ENCODE measurements around the gene EEA1.
"Not testable (repeated sequence)": the region's sequence is repeated elsewhere in the genome, so short reads cannot be mapped to it uniquely, and the experiment has no call there.

The EEA1 gene

DNA sequence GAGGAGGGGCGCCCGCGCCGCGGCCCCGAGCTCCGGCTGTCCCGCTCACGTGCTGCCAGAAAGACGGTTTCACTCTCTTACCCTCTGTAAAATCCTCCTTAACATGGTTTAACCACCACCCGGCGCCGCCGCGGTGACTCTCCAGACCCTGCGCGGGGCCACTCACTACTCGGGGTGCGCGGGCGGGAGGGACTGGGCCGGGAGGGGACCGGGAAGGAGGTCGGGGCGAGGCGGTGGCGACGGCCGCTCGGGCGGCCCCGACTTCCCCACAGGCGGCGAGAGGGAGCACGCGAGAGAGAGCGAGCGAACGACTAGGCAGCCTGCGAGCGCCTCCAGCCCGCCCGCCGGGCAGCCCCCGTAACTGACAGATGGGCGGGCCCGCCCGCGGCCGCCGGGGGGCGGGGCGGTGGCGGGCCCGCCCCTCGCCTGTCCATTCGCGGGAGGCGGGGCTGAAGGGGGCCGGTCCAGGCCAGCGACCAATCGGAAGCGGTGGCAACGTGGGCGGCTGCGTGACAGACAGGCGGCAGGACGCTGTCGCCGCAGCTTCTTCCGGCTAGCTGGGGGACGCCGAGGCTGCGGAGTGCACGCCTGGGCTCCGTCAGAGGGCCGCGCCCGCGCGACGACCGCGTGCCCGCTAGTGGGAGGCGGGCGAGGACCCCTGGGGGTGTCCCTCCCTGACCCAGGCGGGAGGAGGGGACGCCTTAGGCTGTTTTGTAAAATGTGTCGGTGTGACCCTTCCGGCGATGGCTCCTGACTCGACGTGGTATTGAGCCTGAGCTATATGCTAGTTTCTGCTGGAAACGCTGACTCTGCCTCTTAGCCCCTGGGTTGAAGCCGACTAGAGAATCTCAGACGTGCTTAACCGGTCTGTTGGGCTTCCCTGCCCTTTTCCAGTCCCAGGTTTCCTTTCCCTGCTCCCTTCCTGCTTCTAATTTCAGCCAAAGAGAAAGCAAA, at the start of gene EEA1:
TSS of gene EEA1 (minus strand) at position 334 of the 954 bp plus-strand sequence. CDS start at position 105, 229 bp downstream.
- Mint-ChIP-seq H3K4me3 (peak within 1 kb of the TSS; percentile 90), H3K27me3 (no peaks in the 10 kb centered on the region), H3K36me3 (no peaks in the 10 kb centered on the region), H3K4me1 (peaks cover 22% of the 10 kb centered on the region), H3K9me3 (no peaks in the 10 kb centered on the region), H3K27ac (peak within 1 kb of the TSS; percentile 94)
- peak; percentile 85 to 90 for DNase-seq (ENCODE audit: low spot score in 2 of 2)
- peak; percentile 79 for ATAC-seq (ENCODE audit: low read depth)

GRCh38 chr12:92978607-92979006, 49.5 kb upstream of the EEA1 start:
- no peak for DNase-seq (ENCODE audit: low spot score in 2 of 2)

GRCh38 chr12:92977326-92977725, 48.2 kb upstream of the EEA1 start:
- Mint-ChIP-seq H3K4me3 (peak overlapping the region; percentile 1), H3K4me1 (peaks cover 30% of the 10 kb centered on the region), H3K27me3 (no peaks in the 10 kb centered on the region), H3K27ac (peak overlapping the region; percentile 85), H3K9me3 (peaks cover 5% of the 10 kb centered on the region), H3K36me3 (peaks cover 19% of the 10 kb centered on the region)
- peak; percentile 21 for ATAC-seq (ENCODE audit: low read depth)
- no peak for DNase-seq (ENCODE audit: low spot score in 2 of 2)

More at GRCh38 chr12:92978607-92979006, 49.5 kb upstream of the EEA1 start:
- no peaks in the 10 kb centered on the region for H3K27me3 Mint-ChIP-seq
- H3K27ac Mint-ChIP-seq, result peak overlapping the region; percentile 85
- peaks cover 23% of the 10 kb centered on the region for H3K4me1 Mint-ChIP-seq
- peak overlapping the region; percentile 24 for H3K4me3 Mint-ChIP-seq
- peaks cover 16% of the 10 kb centered on the region for H3K36me3 Mint-ChIP-seq
- H3K9me3 Mint-ChIP-seq, result peaks cover 7% of the 10 kb centered on the region
- peak; percentile 85 for ATAC-seq (ENCODE audit: low read depth)

DNA sequence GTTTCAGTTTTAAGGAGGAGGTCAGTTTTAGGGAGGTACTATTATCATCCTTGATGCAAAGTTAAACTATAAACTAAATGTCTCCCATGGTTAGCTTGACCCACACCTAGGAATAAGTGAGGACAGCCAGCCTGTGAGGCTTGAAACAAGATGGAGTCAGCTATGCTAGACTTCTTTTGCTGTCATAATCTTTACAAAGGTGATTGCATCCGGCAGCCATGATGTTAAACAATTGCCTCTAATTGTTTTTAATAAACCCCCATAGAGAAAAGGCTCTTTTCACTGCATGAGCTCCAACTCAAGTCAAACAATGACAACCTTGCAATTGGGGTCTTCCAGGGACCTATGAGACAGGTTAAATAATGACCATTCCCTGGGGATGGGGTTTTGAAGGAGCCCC, 45.7 kb upstream of the EEA1 start:
- H3K4me1 Mint-ChIP-seq, result peaks cover 44% of the 10 kb centered on the region
- H3K9me3 Mint-ChIP-seq, result no peaks in the 10 kb centered on the region
- ATAC-seq (ENCODE audit: low read depth) (no peak), DNase-seq (ENCODE audit: low spot score in 2 of 2) (no peak)
- no peaks in the 10 kb centered on the region for H3K27me3 Mint-ChIP-seq
- no peak overlapping the region for H3K4me3 Mint-ChIP-seq
- peaks cover 13% of the 10 kb centered on the region for H3K36me3 Mint-ChIP-seq
- H3K27ac Mint-ChIP-seq, result no peak overlapping the region

DNA sequence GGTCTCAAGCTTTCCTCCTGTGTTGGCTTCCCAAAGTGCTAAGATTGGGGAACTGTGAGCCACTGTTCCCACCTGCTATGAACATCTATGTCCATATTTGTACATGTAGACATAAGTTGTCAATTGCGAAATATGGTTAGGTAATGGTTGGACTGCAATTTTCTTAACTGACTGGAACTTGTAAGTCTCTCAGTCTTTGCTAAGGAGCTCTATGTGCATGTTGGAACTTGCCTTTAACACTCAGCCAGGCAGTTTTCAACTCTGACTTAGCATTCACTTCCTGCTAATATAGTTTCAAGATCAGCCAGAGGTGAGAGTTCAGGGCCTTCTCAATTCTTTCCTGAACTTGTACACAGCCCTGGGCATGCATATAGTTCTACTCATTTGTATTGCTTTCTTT, 44.5 kb upstream of the EEA1 start:
- no peak for ATAC-seq (ENCODE audit: low read depth)
- peaks cover 40% of the 10 kb centered on the region for H3K4me1 Mint-ChIP-seq
- H3K27ac Mint-ChIP-seq, result no peak overlapping the region
- no peak for DNase-seq (ENCODE audit: low spot score in 2 of 2)
- H3K27me3 Mint-ChIP-seq, result no peaks in the 10 kb centered on the region
- H3K36me3 Mint-ChIP-seq, result peaks cover 12% of the 10 kb centered on the region
- no peaks in the 10 kb centered on the region for H3K9me3 Mint-ChIP-seq
- no peak overlapping the region for H3K4me3 Mint-ChIP-seq

- H3K27ac Mint-ChIP-seq, result peak overlapping the region; percentile 90
- H3K4me3 Mint-ChIP-seq, result no peak overlapping the region
- ATAC-seq (ENCODE audit: low read depth) (no peak), DNase-seq (ENCODE audit: low spot score in 2 of 2) (no peak)
- H3K9me3 Mint-ChIP-seq, result no peaks in the 10 kb centered on the region
- peaks cover 35% of the 10 kb centered on the region for H3K4me1 Mint-ChIP-seq
- peaks cover 11% of the 10 kb centered on the region for H3K36me3 Mint-ChIP-seq
- H3K27me3 Mint-ChIP-seq, result no peaks in the 10 kb centered on the region
Observed at GRCh38 chr12:92971859-92972524, 42.9 kb upstream of the EEA1 start.

DNA sequence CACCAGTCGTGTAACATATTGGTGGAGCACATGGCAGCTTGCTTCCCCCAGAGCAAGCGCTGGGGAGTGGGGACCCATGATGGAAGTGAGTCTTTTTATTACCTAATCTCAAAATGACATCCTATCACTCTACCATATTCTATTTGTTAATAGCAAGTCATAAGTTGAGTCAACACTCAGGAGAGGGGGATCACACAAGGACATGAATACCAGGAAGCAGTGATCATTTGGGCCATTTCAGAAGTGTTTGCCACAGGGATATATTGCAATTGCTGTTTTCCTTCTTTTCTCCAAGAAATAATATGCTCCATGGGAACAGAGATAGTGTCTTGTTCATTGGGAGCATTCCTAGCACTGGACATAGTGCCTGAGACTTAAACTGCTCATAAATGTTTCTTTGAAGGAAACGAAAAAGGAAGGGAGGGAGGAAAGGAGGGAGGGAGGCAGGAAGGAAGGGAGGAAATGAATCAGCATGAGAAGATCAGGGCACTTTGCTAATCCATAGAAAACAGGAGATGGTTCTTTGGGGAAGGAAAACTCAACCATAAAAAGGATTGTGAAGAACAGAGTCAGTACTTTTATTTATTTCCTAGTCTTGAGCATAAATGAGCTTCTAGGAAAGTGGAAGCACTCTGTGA, 39.2 kb upstream of the EEA1 start:
- Mint-ChIP-seq H3K27ac (peak overlapping the region; percentile 30), H3K4me1 (peaks cover 46% of the 10 kb centered on the region)
- no peak for ATAC-seq (ENCODE audit: low read depth)

DNA sequence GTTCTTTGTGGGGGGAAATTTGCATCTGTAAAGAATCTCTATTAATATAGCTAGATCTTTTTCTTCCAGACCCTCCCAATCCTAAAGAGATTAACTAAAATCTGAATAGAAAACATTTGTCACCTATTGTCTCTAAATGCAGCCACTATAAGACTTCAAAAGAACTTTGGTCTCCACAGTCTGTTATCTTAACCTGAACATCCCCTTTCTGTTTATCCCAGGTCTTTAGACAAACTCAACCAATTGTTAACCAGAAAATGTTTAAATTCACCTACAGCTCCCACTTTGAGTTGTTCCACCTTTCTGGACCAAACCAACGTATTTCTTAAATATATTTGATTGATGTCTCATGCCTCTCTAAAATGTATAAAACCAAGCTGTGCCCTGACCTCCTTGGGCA, 35.3 kb upstream of the EEA1 start:
- H3K4me3 Mint-ChIP-seq; H3K27ac Mint-ChIP-seq; H3K9me3 Mint-ChIP-seq; DNase-seq (ENCODE audit: low spot score in 2 of 2); H3K36me3 Mint-ChIP-seq; H3K27me3 Mint-ChIP-seq; ATAC-seq (ENCODE audit: low read depth): not testable (repeated sequence)
- peaks cover 29% of the 10 kb centered on the region for H3K4me1 Mint-ChIP-seq

More for the DNA sequence above, 39.2 kb upstream of the EEA1 start:
- Mint-ChIP-seq H3K4me3 (no peak overlapping the region), H3K9me3 (no peaks in the 10 kb centered on the region), H3K36me3 (peaks cover 8% of the 10 kb centered on the region), H3K27me3 (no peaks in the 10 kb centered on the region)
- DNase-seq (ENCODE audit: low spot score in 2 of 2), result no peak

GRCh38 chr12:92961949-92962348, 32.9 kb upstream of the EEA1 start:
- H3K4me3 Mint-ChIP-seq, result no peak overlapping the region
- H3K4me1 Mint-ChIP-seq, result peaks cover 17% of the 10 kb centered on the region
- H3K27me3 Mint-ChIP-seq, result no peaks in the 10 kb centered on the region
- ATAC-seq (ENCODE audit: low read depth), result no peak
- H3K27ac Mint-ChIP-seq, result no peak overlapping the region
- H3K9me3 Mint-ChIP-seq, result peaks cover 1% of the 10 kb centered on the region
- H3K36me3 Mint-ChIP-seq, result peaks cover 20% of the 10 kb centered on the region
- DNase-seq (ENCODE audit: low spot score in 2 of 2), result no peak

- ATAC-seq (ENCODE audit: low read depth), result no peak
Observed at GRCh38 chr12:92955997-92956663, 27.0 kb upstream of the EEA1 start.

GRCh38 chr12:92953747-92954146, 24.7 kb upstream of the EEA1 start:
- Mint-ChIP-seq H3K27me3 (no peaks in the 10 kb centered on the region), H3K36me3 (peaks cover 49% of the 10 kb centered on the region), H3K9me3 (peaks cover 15% of the 10 kb centered on the region), H3K4me1 (peaks cover 11% of the 10 kb centered on the region), H3K4me3 (no peak overlapping the region), H3K27ac (no peak overlapping the region)
- ATAC-seq (ENCODE audit: low read depth) (no peak), DNase-seq (ENCODE audit: low spot score in 2 of 2) (no peak)

More at GRCh38 chr12:92955997-92956663, 27.0 kb upstream of the EEA1 start:
- no peak overlapping the region for H3K4me3 Mint-ChIP-seq
- no peak for DNase-seq (ENCODE audit: low spot score in 2 of 2)
- H3K27me3 Mint-ChIP-seq, result no peaks in the 10 kb centered on the region
- peaks cover 11% of the 10 kb centered on the region for H3K9me3 Mint-ChIP-seq
- peak overlapping the region; percentile 9 for H3K27ac Mint-ChIP-seq
- peaks cover 4% of the 10 kb centered on the region for H3K4me1 Mint-ChIP-seq
- peaks cover 42% of the 10 kb centered on the region for H3K36me3 Mint-ChIP-seq

DNA sequence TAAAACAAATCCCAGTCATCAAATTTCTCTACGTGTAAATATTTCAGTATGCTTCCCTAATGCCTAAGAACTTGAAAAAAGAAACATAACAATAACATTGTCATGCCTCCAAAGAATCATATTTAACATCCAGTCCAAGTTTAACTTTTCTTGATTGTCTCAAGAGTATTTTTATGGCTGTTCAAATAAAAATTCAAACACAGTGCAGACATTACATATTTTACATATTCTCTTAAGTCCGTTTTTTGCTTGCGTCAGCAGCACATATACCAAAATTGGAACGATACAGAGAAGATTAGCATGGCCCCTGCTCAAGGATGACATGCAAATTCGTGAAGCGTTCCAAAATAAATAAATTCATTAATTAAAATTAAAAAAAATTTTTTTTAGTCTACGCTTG, 23.3 kb upstream of the EEA1 start:
- Mint-ChIP-seq H3K9me3 (peaks cover 17% of the 10 kb centered on the region), H3K27ac (no peak overlapping the region), H3K4me3 (no peak overlapping the region), H3K27me3 (no peaks in the 10 kb centered on the region), H3K36me3 (peaks cover 53% of the 10 kb centered on the region), H3K4me1 (peaks cover 17% of the 10 kb centered on the region)
- no peak for DNase-seq (ENCODE audit: low spot score in 2 of 2)
- no peak for ATAC-seq (ENCODE audit: low read depth)

DNA sequence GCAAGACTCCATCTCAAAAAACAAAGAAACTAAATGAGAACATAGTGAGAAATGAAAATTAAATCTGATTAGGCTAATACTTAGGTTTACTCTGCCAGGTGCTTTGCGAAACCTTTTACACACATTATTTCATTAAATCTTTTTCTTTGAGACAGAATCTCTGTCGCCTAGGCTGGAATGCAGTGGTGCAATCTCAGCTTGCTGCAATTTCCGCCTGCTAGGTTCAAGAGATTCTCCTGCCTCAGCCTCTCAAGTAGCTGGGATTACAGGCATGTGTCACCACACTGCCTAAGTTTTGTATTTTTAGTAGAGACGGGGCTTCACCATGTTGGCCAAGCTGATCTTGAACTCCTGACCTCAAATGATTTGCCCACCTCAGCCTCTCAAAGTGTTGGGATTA, 21.9 kb upstream of the EEA1 start:
- no peak overlapping the region for H3K27ac Mint-ChIP-seq
- no peak overlapping the region for H3K4me3 Mint-ChIP-seq

More for the DNA sequence above, 21.9 kb upstream of the EEA1 start:
- peaks cover 51% of the 10 kb centered on the region for H3K36me3 Mint-ChIP-seq
- H3K4me1 Mint-ChIP-seq, result peaks cover 14% of the 10 kb centered on the region
- H3K9me3 Mint-ChIP-seq, result peaks cover 12% of the 10 kb centered on the region
- ATAC-seq (ENCODE audit: low read depth) (no peak), DNase-seq (ENCODE audit: low spot score in 2 of 2) (no peak)
- H3K27me3 Mint-ChIP-seq, result no peaks in the 10 kb centered on the region
